ENCODE results near the gene REC114. TPM values are rescaled to one million over a fixed set of nuclear protein-coding genes. Genes with fewer than 3 reads are reported as not detected.
"Not testable (repeated sequence)": the region's sequence is repeated elsewhere in the genome, so short reads cannot be mapped to it uniquely, and the experiment has no call there.

REC114 gene
- polyA plus RNA-seq, 1 donor (not counting 4 experiments of a cell fraction or from before 2014, with no cell fraction given): not detected

- H3K27ac ChIP-seq (ENCODE audit: control insufficient read depth, insufficient read depth, low read length): peak overlapping the region; percentile 93
- no peaks in the 10 kb centered on the region for H3K27me3 ChIP-seq (ENCODE audit: control insufficient read depth, extremely low read depth, insufficient read depth, low read length)
- H3K9me3 ChIP-seq (ENCODE audit: control insufficient read depth, low read depth, low read length): no peaks in the 10 kb centered on the region
- peaks cover 5% of the 10 kb centered on the region for H3K9me1 ChIP-seq (ENCODE audit: control insufficient read depth, extremely low read depth, insufficient read depth, low read length)
- H2AFZ ChIP-seq (ENCODE audit: control insufficient read depth, low read length): no peak overlapping the region
- H3K4me3 ChIP-seq (ENCODE audit: control insufficient read depth in 2 of 3, extremely low read depth in 1 of 3, insufficient read depth in 2 of 3, low read depth in 1 of 3, low read length in 3 of 3): no peak overlapping the region
- dilution Hi-C loops (cut with MboI; ENCODE audit: extremely low pct_ligation_motif_present, low sequenced_read_pairs): loop anchor here (25.0 kb wide), 1 partner anchor 112 kb away; the partner anchor contains the start of gene CD276
- FAIRE-seq: peak; percentile 91
- peak overlapping the region; percentile 63 for H3K9ac ChIP-seq (ENCODE audit: control insufficient read depth, extremely low read depth, insufficient read depth, low read length)
- H4K20me1 ChIP-seq (ENCODE audit: control insufficient read depth, extremely low read depth, insufficient read depth, low read length): peaks cover 6% of the 10 kb centered on the region
- DNase-seq (ENCODE audit: low read depth, low spot score): peak; percentile 73
- peaks cover 13 to 34% of the 10 kb centered on the region in 2 experiments for H3K36me3 ChIP-seq (ENCODE audit: control insufficient read depth in 2 of 2, extremely low read depth in 1 of 2, insufficient read depth in 2 of 2, low read length in 2 of 2)
- peaks cover 3% of the 10 kb centered on the region for H3K79me2 ChIP-seq (ENCODE audit: control insufficient read depth, insufficient read depth, low read length)
- no peak for TF ChIP-seq EZH2 (IDR thresholded peaks at IDR 0.05; ENCODE audit: low read length)
- TF ChIP-seq CTCF (optimal IDR thresholded peaks at IDR 0.05 in 1 of 3, IDR thresholded peaks at IDR 0.05 in 1 of 3, conservative IDR thresholded peaks at IDR 0.05 in 1 of 3; ENCODE audit: extremely low read depth in 1 of 3, insufficient read depth in 2 of 3, low read length in 3 of 3): no peak
- H3K4me1 ChIP-seq (ENCODE audit: control insufficient read depth, extremely low read depth, insufficient read depth, low read length): peaks cover 44% of the 10 kb centered on the region
- peak overlapping the region; percentile 64 for H3K4me2 ChIP-seq (ENCODE audit: control insufficient read depth, extremely low read depth, insufficient read depth, low read depth, low read length)
These were observed 132.8 kb downstream of the REC114 start for GRCh38 chr15:73575636-73576247.

DNA sequence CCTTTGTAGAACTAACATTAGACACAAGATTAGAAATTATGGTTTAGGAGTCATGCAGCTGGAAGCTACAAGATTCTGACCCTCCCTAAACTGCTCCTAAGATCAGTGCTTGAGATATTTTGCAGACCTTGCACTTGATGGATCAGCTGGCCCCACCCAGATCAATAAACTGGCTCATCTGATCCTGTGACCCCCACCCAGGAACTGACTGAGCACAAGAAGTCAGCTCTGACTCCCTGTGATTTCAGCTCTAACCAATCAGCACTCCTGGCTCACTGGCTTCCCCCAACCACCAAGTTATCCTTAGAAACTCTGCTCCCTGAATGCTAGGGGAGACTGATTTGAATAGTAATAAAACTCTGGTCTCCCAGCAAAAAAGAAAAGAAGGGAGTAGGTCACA lies 134.6 kb downstream of the REC114 start:
- not testable (repeated sequence) for H3K27me3 ChIP-seq (ENCODE audit: control insufficient read depth, extremely low read depth, insufficient read depth, low read length); H3K79me2 ChIP-seq (ENCODE audit: control insufficient read depth, insufficient read depth, low read length); H3K9me3 ChIP-seq (ENCODE audit: control insufficient read depth, low read depth, low read length); H3K4me3 ChIP-seq (ENCODE audit: control insufficient read depth in 2 of 3, extremely low read depth in 1 of 3, insufficient read depth in 2 of 3, low read depth in 1 of 3, low read length in 3 of 3); FAIRE-seq; H3K9ac ChIP-seq (ENCODE audit: control insufficient read depth, extremely low read depth, insufficient read depth, low read length); H4K20me1 ChIP-seq (ENCODE audit: control insufficient read depth, extremely low read depth, insufficient read depth, low read length); DNase-seq (ENCODE audit: low read depth, low spot score); H3K9me1 ChIP-seq (ENCODE audit: control insufficient read depth, extremely low read depth, insufficient read depth, low read length); H2AFZ ChIP-seq (ENCODE audit: control insufficient read depth, low read length); H3K4me2 ChIP-seq (ENCODE audit: control insufficient read depth, extremely low read depth, insufficient read depth, low read depth, low read length); H3K27ac ChIP-seq (ENCODE audit: control insufficient read depth, insufficient read depth, low read length)
- dilution Hi-C loops (cut with MboI; ENCODE audit: extremely low pct_ligation_motif_present, low sequenced_read_pairs): loop anchor here (25.0 kb wide), 1 partner anchor 110 kb away; the partner anchor contains the start of gene CD276
- Histone ChIP-seq H3K36me3 (ENCODE audit: control insufficient read depth in 2 of 2, extremely low read depth in 1 of 2, insufficient read depth in 2 of 2, low read length in 2 of 2) (peaks cover 6 to 24% of the 10 kb centered on the region in 2 experiments), H3K4me1 (ENCODE audit: control insufficient read depth, extremely low read depth, insufficient read depth, low read length) (peaks cover 44% of the 10 kb centered on the region)
